Smooth muscle cell (in vitro differentiated cells): ENCODE measurements around the gene MXD3. TPM values are rescaled to one million over a fixed set of nuclear protein-coding genes. Genes with fewer than 3 reads are reported as not detected.
"Not testable (repeated sequence)": the region's sequence is repeated elsewhere in the genome, so short reads cannot be mapped to it uniquely, and the experiment has no call there.

Experiments
- DNase-seq: peaks from one replicate; lab custom pipeline; 2025; ENCODE audit not compliant: unreplicated experiment; lab: John Stamatoyannopoulos, UW
- H2AFZ ChIP-seq: fragments of 200-600 bp; sonication (generic); 2 replicates; pipeline ENCODE4 v1.6.0; 2016; ENCODE audit warnings: antibody characterized with exemption, low read depth, mild to moderate bottlenecking
- H3F3A ChIP-seq: fragments of 200-600 bp; sonication (generic); 2 replicates; pipeline ENCODE4 v1.6.0; 2017; ENCODE audit warnings: antibody characterized with exemption, low read depth
- H3K27ac ChIP-seq: fragments of 200-600 bp; sonication (generic); 2 replicates; pipeline ENCODE4 v1.5.1; 2016; ENCODE audit warnings: low read depth, mild to moderate bottlenecking
- H3K27me3 ChIP-seq: fragments of 200-600 bp; sonication (generic); 2 replicates; pipeline ENCODE4 v1.6.1; 2016; ENCODE audit warnings: low read depth, mild to moderate bottlenecking
- H3K36me3 ChIP-seq: fragments of 200-600 bp; sonication (generic); 2 replicates; pipeline ENCODE4 v1.5.1; 2016; ENCODE audit warnings: low read depth
- H3K4me1 ChIP-seq: fragments of 200-600 bp; sonication (generic); 2 replicates; pipeline ENCODE4 v1.5.1; 2016; ENCODE audit warnings: low read depth
- H3K4me2 ChIP-seq: fragments of 200-600 bp; sonication (generic); 2 replicates; pipeline ENCODE4 v1.6.0; 2016; ENCODE audit warnings: mild to moderate bottlenecking
- H3K4me3 ChIP-seq: fragments of 200-600 bp; sonication (generic); 2 replicates; pipeline ENCODE4 v1.5.1; 2016; ENCODE audit warnings: mild to moderate bottlenecking
- H3K79me2 ChIP-seq: fragments of 200-600 bp; sonication (generic); 2 replicates; pipeline ENCODE4 v1.6.0; 2016; ENCODE audit warnings: low read depth, mild to moderate bottlenecking
- H3K9ac ChIP-seq: fragments of 200-600 bp; sonication (generic); 2 replicates; pipeline ENCODE4 v1.6.0; 2016; ENCODE audit warnings: low read depth
- H3K9me3 ChIP-seq: fragments of 200-600 bp; sonication (generic); replicated peaks from 2 replicates; pipeline ENCODE4 v1.5.1; 2016; ENCODE audit warnings: low read depth
- H4K20me1 ChIP-seq: fragments of 200-600 bp; sonication (generic); 2 replicates; pipeline ENCODE4 v1.6.0; 2016; ENCODE audit warnings: low read depth
- CTCF ChIP-seq: fragments of 200-600 bp; sonication (generic); IDR thresholded peaks from 2 replicates; pipeline ENCODE4 v1.5.1; 2017; ENCODE audit warnings: borderline replicate concordance, mild to moderate bottlenecking, antibody characterized with exemption; ENCODE audit not compliant: insufficient read depth, poor library complexity, severe bottlenecking
- WGBS: methylation state at CpG from one replicate; pipeline ENCODE4 v1.1.7; 2016; ENCODE audit warnings: low lambda C conversion rate; 5-methylcytosine and 5-hydroxymethylcytosine counted together
- polyA plus RNA-seq: library from polyadenylated mRNA; unstranded; fragments of >200 nt; fragmentation: Nextera tagmentation; extraction: Ambion mirVana; gene quantifications from 2 replicates; pipeline ENCODE4 v1.2.1, GENCODE V29; 2016
- total RNA-seq: library from RNA; depleted of rRNA; stranded (reverse); fragments of >200 nt; gene quantifications from 2 replicates; pipeline ENCODE4 v1.2.3, GENCODE V29; 2014

MXD3 gene
- total and polyA plus RNA-seq, 2 experiments from 2014 or later = 8.6 to 15.6 TPM

GRCh38 chr5:177344891-177345290 is 33.2 kb upstream of the MXD3 start:
- H3K27me3 ChIP-seq = no peaks in the 10 kb centered on the region
- H2AFZ ChIP-seq = no peak overlapping the region
- H3K9me3 ChIP-seq = no peaks in the 10 kb centered on the region
- H4K20me1 ChIP-seq = peaks cover 75% of the 10 kb centered on the region
- H3K79me2 ChIP-seq = peaks cover 90% of the 10 kb centered on the region
- H3F3A ChIP-seq = no peaks in the 10 kb centered on the region
- H3K9ac ChIP-seq = no peak overlapping the region
- H3K4me3 ChIP-seq = no peak overlapping the region
- peaks cover 1% of the 10 kb centered on the region for H3K4me1 ChIP-seq
- no peak for DNase-seq
- no peaks in the 10 kb centered on the region for H3K36me3 ChIP-seq
- TF ChIP-seq CTCF = no peak
- H3K27ac ChIP-seq = no peak overlapping the region
- WGBS = 96% methylated on average over 6 of the region's 6 CpGs
- H3K4me2 ChIP-seq = no peak overlapping the region

- Histone ChIP-seq H3K79me2 (peaks cover 85% of the 10 kb centered on the region), H3K36me3 (no peaks in the 10 kb centered on the region), H3K9ac (no peak overlapping the region), H3K4me1 (no peaks in the 10 kb centered on the region), H3K4me2 (no peak overlapping the region), H3K27ac (no peak overlapping the region), H2AFZ (no peak overlapping the region), H3K4me3 (no peak overlapping the region), H4K20me1 (peaks cover 77% of the 10 kb centered on the region), H3F3A (no peaks in the 10 kb centered on the region), H3K27me3 (no peaks in the 10 kb centered on the region), H3K9me3 (no peaks in the 10 kb centered on the region)
- no peak for DNase-seq
- 100% methylated on average over 6 of the region's 6 CpGs for WGBS
- TF ChIP-seq CTCF = no peak
Observed at GRCh38 chr5:177343777-177344176, 32.1 kb upstream of the MXD3 start.

- Histone ChIP-seq H4K20me1 (peaks cover 82% of the 10 kb centered on the region), H3K79me2 (peaks cover 78% of the 10 kb centered on the region)
- 96% methylated on average over 14 of the region's 14 CpGs for WGBS
Observed at GRCh38 chr5:177343000-177343399, 31.3 kb upstream of the MXD3 start.

GRCh38 chr5:177339107-177339638 is 27.5 kb upstream of the MXD3 start:
- 86% methylated on average over 11 of the region's 11 CpGs for WGBS

More at GRCh38 chr5:177343000-177343399, 31.3 kb upstream of the MXD3 start:
- not testable (repeated sequence) for H3K9ac ChIP-seq, DNase-seq, H3K4me1 ChIP-seq, H3K4me2 ChIP-seq, H3K27me3 ChIP-seq, H3F3A ChIP-seq, H3K27ac ChIP-seq, H3K36me3 ChIP-seq, H2AFZ ChIP-seq, H3K4me3 ChIP-seq, H3K9me3 ChIP-seq

More at GRCh38 chr5:177339107-177339638, 27.5 kb upstream of the MXD3 start:
- Histone ChIP-seq H3F3A (no peaks in the 10 kb centered on the region), H3K27me3 (no peaks in the 10 kb centered on the region), H3K79me2 (peaks cover 40% of the 10 kb centered on the region), H2AFZ (no peak overlapping the region), H3K4me3 (no peak overlapping the region), H4K20me1 (peaks cover 53% of the 10 kb centered on the region), H3K27ac (no peak overlapping the region), H3K36me3 (no peaks in the 10 kb centered on the region), H3K9me3 (no peaks in the 10 kb centered on the region), H3K4me2 (no peak overlapping the region), H3K4me1 (no peaks in the 10 kb centered on the region), H3K9ac (no peak overlapping the region)
- DNase-seq = no peak
- no peak for TF ChIP-seq CTCF
